ENCODE results near the gene CEP72.

DNA sequence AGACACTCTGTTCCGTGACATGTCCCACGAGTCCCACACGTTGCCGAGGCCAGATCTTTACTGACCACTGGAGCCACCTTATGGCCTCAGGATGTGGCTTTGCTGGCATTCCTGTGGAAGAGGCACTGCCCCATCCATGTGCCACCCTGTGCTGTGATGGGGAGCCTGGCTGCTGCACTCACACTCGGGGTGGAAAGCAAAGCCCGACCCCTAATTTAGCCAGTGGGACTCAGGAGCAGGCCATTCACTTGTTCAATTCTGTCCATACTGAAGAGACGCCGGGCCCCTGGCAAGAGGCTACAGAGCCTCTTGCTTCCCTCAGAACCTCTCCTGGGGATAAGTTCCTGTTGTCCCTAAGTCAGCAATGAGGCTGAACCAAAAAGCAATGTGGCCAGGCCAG, 18.6 kb upstream of the CEP72 start:
- TF ChIP-seq, protein P1, sequence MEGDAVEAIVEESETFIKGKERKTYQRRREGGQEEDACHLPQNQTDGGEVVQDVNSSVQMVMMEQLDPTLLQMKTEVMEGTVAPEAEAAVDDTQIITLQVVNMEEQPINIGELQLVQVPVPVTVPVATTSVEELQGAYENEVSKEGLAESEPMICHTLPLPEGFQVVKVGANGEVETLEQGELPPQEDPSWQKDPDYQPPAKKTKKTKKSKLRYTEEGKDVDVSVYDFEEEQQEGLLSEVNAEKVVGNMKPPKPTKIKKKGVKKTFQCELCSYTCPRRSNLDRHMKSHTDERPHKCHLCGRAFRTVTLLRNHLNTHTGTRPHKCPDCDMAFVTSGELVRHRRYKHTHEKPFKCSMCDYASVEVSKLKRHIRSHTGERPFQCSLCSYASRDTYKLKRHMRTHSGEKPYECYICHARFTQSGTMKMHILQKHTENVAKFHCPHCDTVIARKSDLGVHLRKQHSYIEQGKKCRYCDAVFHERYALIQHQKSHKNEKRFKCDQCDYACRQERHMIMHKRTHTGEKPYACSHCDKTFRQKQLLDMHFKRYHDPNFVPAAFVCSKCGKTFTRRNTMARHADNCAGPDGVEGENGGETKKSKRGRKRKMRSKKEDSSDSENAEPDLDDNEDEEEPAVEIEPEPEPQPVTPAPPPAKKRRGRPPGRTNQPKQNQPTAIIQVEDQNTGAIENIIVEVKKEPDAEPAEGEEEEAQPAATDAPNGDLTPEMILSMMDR (IDR thresholded peaks at IDR 0.05; ENCODE audit: low read depth, low read length): no peak
- TF ChIP-seq POLR2A (IDR thresholded peaks at IDR 0.05; ENCODE audit: extremely low read depth, insufficient read length): no peak
- no peak for TF ChIP-seq MYC (IDR thresholded peaks at IDR 0.05; ENCODE audit: low read depth, low read length)
- TF ChIP-seq, protein P2, sequence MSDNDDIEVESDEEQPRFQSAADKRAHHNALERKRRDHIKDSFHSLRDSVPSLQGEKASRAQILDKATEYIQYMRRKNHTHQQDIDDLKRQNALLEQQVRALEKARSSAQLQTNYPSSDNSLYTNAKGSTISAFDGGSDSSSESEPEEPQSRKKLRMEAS (IDR thresholded peaks at IDR 0.05; ENCODE audit: low read depth, low read length): no peak

Data from NB4 (cell line).